OCI-LY1 (cell line): Measurements from ENCODE around the gene LIN54.
A peak's percentile ranks its signal among the peaks of the same experiment; 100 is the strongest.

Experiments
- H2AFZ ChIP-seq: fragments of 200-600 bp; sonication (generic), shearing (Covaris generic); 2 replicates; pipeline ENCODE4 v1.6.0; 2014; ENCODE audit warnings: antibody characterized with exemption, mild to moderate bottlenecking, low read length
- H3F3A ChIP-seq: fragments of 200-600 bp; sonication (generic), shearing (Covaris generic); 2 replicates; pipeline ENCODE4 v1.6.0; 2014; ENCODE audit warnings: mild to moderate bottlenecking, antibody characterized with exemption, low read length, moderate library complexity; ENCODE audit not compliant: insufficient read depth
- H3K27ac ChIP-seq: fragments of 200-600 bp; sonication (generic); 2 replicates; pipeline ENCODE4 v1.5.1; 2014; ENCODE audit warnings: low read length, mixed run types, mild to moderate bottlenecking, low read depth; ENCODE audit not compliant: poor library complexity, severe bottlenecking
- H3K27me3 ChIP-seq: fragments of 200-600 bp; sonication (generic); 2 replicates; pipeline ENCODE4 v1.6.0; 2014; ENCODE audit warnings: antibody characterized with exemption, mild to moderate bottlenecking, low read length, moderate library complexity; ENCODE audit not compliant: insufficient read depth
- H3K36me3 ChIP-seq: fragments of 200-600 bp; sonication (generic); 2 replicates; pipeline ENCODE4 v1.6.1; 2014; ENCODE audit warnings: mild to moderate bottlenecking, antibody characterized with exemption, low read length, moderate library complexity, mixed read lengths; ENCODE audit not compliant: insufficient read depth
- H3K4me1 ChIP-seq: fragments of 200-600 bp; sonication (generic); 2 replicates; pipeline ENCODE4 v1.5.1; 2014; ENCODE audit warnings: mild to moderate bottlenecking, low read length, moderate library complexity; ENCODE audit not compliant: insufficient read depth, severe bottlenecking
- H3K4me2 ChIP-seq: fragments of 200-600 bp; sonication (generic), shearing (Covaris generic); 2 replicates; pipeline ENCODE4 v1.6.1; 2014; ENCODE audit warnings: low read length
- H3K4me3 ChIP-seq: fragments of 200-600 bp; sonication (generic); 2 replicates; pipeline ENCODE4 v1.5.1; 2014; ENCODE audit warnings: low read length, low read depth, mild to moderate bottlenecking, mixed read lengths; ENCODE audit not compliant: poor library complexity, severe bottlenecking
- H3K79me2 ChIP-seq: fragments of 200-600 bp; shearing (Covaris generic); 2 replicates; pipeline ENCODE4 v1.6.1; 2016; ENCODE audit warnings: mixed run types, low read length, mixed read lengths; ENCODE audit not compliant: insufficient read depth
- H3K9ac ChIP-seq: fragments of 200-600 bp; sonication (generic), shearing (Covaris generic); 2 replicates; pipeline ENCODE4 v1.6.1; 2014; ENCODE audit warnings: mild to moderate bottlenecking, low read length, mixed read lengths
- H3K9me2 ChIP-seq: fragments of 200-600 bp; sonication (generic), shearing (Covaris generic); 2 replicates; pipeline ENCODE4 v1.6.1; 2014; ENCODE audit warnings: low read depth, mild to moderate bottlenecking, low read length, mixed read lengths
- H3K9me3 ChIP-seq: fragments of 200-600 bp; shearing (Covaris generic); 2 replicates; pipeline ENCODE4 v1.6.1; 2014; ENCODE audit warnings: low read length, mixed read lengths
- H4K20me1 ChIP-seq: fragments of 200-600 bp; sonication (generic), shearing (Covaris generic); 2 replicates; pipeline ENCODE4 v1.6.0; 2016; ENCODE audit warnings: mild to moderate bottlenecking, low read length; ENCODE audit not compliant: insufficient read depth
- CTCF ChIP-seq: fragments of 200-600 bp; sonication (generic), shearing (Covaris generic); IDR thresholded peaks from 2 replicates; pipeline ENCODE4 v1.5.1; 2017; ENCODE audit warnings: mild to moderate bottlenecking, antibody characterized with exemption, low read length, moderate library complexity, mixed read lengths
- EZH2 ChIP-seq: fragments of 200-600 bp; sonication (generic), shearing (Covaris generic); IDR thresholded peaks from 2 replicates; pipeline ENCODE4 v1.8.0; 2017; ENCODE audit warnings: borderline replicate concordance, mixed run types, mild to moderate bottlenecking, antibody characterized with exemption, low read length, moderate library complexity, mixed read lengths

The LIN54 gene

GRCh38 chr4:83040269-83040668 lies 29.6 kb upstream of the LIN54 start:
- Histone ChIP-seq H3K4me2 (no peak overlapping the region), H3F3A (no peaks in the 10 kb centered on the region), H3K9me3 (no peaks in the 10 kb centered on the region), H2AFZ (no peak overlapping the region), H3K27me3 (no peaks in the 10 kb centered on the region), H3K36me3 (peaks cover 4% of the 10 kb centered on the region), H3K9ac (no peak overlapping the region), H3K9me2 (no peaks in the 10 kb centered on the region), H3K4me3 (no peak overlapping the region), H3K79me2 (peaks cover 67% of the 10 kb centered on the region), H3K4me1 (peaks cover 34% of the 10 kb centered on the region), H3K27ac (no peak overlapping the region), H4K20me1 (no peaks in the 10 kb centered on the region)
- TF ChIP-seq EZH2 (no peak), CTCF (no peak)

GRCh38 chr4:83036991-83037665 lies 26.5 kb upstream of the LIN54 start:
- Histone ChIP-seq H4K20me1 (no peaks in the 10 kb centered on the region), H3K79me2 (peaks cover 55% of the 10 kb centered on the region), H3K4me1 (peaks cover 34% of the 10 kb centered on the region), H3K4me3 (peak overlapping the region; percentile 89), H3K36me3 (peaks cover 3% of the 10 kb centered on the region; the same call in 1 of the 2 replicates), H3K27me3 (no peaks in the 10 kb centered on the region), H2AFZ (no peak overlapping the region), H3K9me3 (no peaks in the 10 kb centered on the region), H3K27ac (peak overlapping the region; percentile 36), H3K9ac (peak overlapping the region; percentile 36; the same call in 1 of the 2 replicates), H3K9me2 (no peaks in the 10 kb centered on the region), H3K4me2 (peak overlapping the region; percentile 95), H3F3A (no peaks in the 10 kb centered on the region)
- TF ChIP-seq CTCF (no peak), EZH2 (no peak)

GRCh38 chr4:83034630-83035494 lies 24.2 kb upstream of the LIN54 start, which contains the start of gene COPS4:
Gene COPS4, plus strand, starts transcription at chr4:83035183. Its CDS starts 42 bp downstream, at chr4:83035225.
- Histone ChIP-seq H2AFZ (no peak within 1 kb of the TSS), H4K20me1 (no peaks in the 10 kb centered on the region), H3K9me3 (no peaks in the 10 kb centered on the region), H3K9me2 (no peaks in the 10 kb centered on the region), H3K9ac (peak within 1 kb of the TSS; percentile 86), H3K4me1 (peaks cover 34% of the 10 kb centered on the region), H3K27me3 (no peaks in the 10 kb centered on the region), H3K4me3 (peak within 1 kb of the TSS; percentile 89), H3K4me2 (peak within 1 kb of the TSS; percentile 95), H3F3A (no peaks in the 10 kb centered on the region), H3K27ac (peak within 1 kb of the TSS; percentile 87), H3K79me2 (peaks cover 42% of the 10 kb centered on the region), H3K36me3 (no peaks in the 10 kb centered on the region)
- no peak for TF ChIP-seq CTCF
- TF ChIP-seq EZH2, result no peak
